Measurements from ENCODE around the gene CABP5. TPM values are rescaled to one million over a fixed set of nuclear protein-coding genes. Genes with fewer than 3 reads are reported as not detected.

The CABP5 gene
- total and polyA plus RNA-seq, 3 donors from 2014 or later, result 0.43 TPM; not detected in 2

- no peak for TF ChIP-seq POLR2A (IDR thresholded peaks at IDR 0.05)
- no peak for TF ChIP-seq CTCF (IDR thresholded peaks at IDR 0.05)
- DNase-seq, result no peak
- H3K9me3 ChIP-seq, result no peaks in the 10 kb centered on the region
- no peaks in the 10 kb centered on the region for H3K4me1 ChIP-seq
- H3K27me3 ChIP-seq, result no peaks in the 10 kb centered on the region
- H3K4me3 ChIP-seq, result no peak overlapping the region
- no peak overlapping the region for H3K27ac ChIP-seq
- H3K36me3 ChIP-seq (ENCODE audit: low read depth, missing control alignments), result no peaks in the 10 kb centered on the region
- intact Hi-C loops (cut with DNase I; ENCODE audit: low total_unique reads), result no loop called here
- WGBS, 2 donors, result 69 to 72% methylated on average over 5 of the region's 5 CpGs
Observed at GRCh38 chr19:48053076-48053475, 9.2 kb upstream of the CABP5 start.

- TF ChIP-seq CTCF (IDR thresholded peaks at IDR 0.05), result no peak
- TF ChIP-seq POLR2A (IDR thresholded peaks at IDR 0.05), result no peak
- WGBS, 2 donors, result 75 to 86% methylated on average over 10 of the region's 10 CpGs
- no peaks in the 10 kb centered on the region for H3K4me1 ChIP-seq
- H3K27ac ChIP-seq, result no peak overlapping the region
- no peak overlapping the region for H3K4me3 ChIP-seq
- H3K36me3 ChIP-seq (ENCODE audit: low read depth, missing control alignments), result no peaks in the 10 kb centered on the region
- H3K9me3 ChIP-seq, result no peaks in the 10 kb centered on the region
- H3K27me3 ChIP-seq, result no peaks in the 10 kb centered on the region
- DNase-seq, result no peak
- intact Hi-C loops (cut with DNase I; ENCODE audit: low total_unique reads), result no loop called here
Observed at GRCh38 chr19:48051335-48052033, 7.6 kb upstream of the CABP5 start.

GRCh38 chr19:48044561-48044960 lies 682 bp upstream of the CABP5 start:
- intact Hi-C loops (cut with DNase I; ENCODE audit: low total_unique reads), result no loop called here
- H3K4me3 ChIP-seq, result no peak overlapping the region
- no peaks in the 10 kb centered on the region for H3K36me3 ChIP-seq (ENCODE audit: low read depth, missing control alignments)
- H3K9me3 ChIP-seq, result no peaks in the 10 kb centered on the region
- no peaks in the 10 kb centered on the region for H3K27me3 ChIP-seq
- DNase-seq, result no peak
- 87 to 88% methylated on average over 5 of the region's 5 CpGs for WGBS, 2 donors
- no peaks in the 10 kb centered on the region for H3K4me1 ChIP-seq
- no peak overlapping the region for H3K27ac ChIP-seq
- TF ChIP-seq CTCF (IDR thresholded peaks at IDR 0.05) (no peak), POLR2A (IDR thresholded peaks at IDR 0.05) (no peak)

GRCh38 chr19:48041877-48042580 lies 1.9 kb downstream of the CABP5 start:
- Histone ChIP-seq H3K9me3 (no peaks in the 10 kb centered on the region), H3K4me3 (no peak overlapping the region), H3K36me3 (ENCODE audit: low read depth, missing control alignments) (no peaks in the 10 kb centered on the region), H3K4me1 (no peaks in the 10 kb centered on the region), H3K27ac (no peak overlapping the region), H3K27me3 (no peaks in the 10 kb centered on the region)
- intact Hi-C loops (cut with DNase I; ENCODE audit: low total_unique reads), result no loop called here
- no peak for TF ChIP-seq POLR2A (IDR thresholded peaks at IDR 0.05)
- TF ChIP-seq CTCF (IDR thresholded peaks at IDR 0.05), result no peak
- 53 to 64% methylated on average over 2 of the region's 2 CpGs for WGBS, 2 donors
- no peak for DNase-seq
